ENCODE results near the gene NEIL1. TPM values are rescaled to one million over a fixed set of nuclear protein-coding genes. Genes with fewer than 3 reads are reported as not detected.
"Not testable (repeated sequence)": the region's sequence is repeated elsewhere in the genome, so short reads cannot be mapped to it uniquely, and the experiment has no call there.

Gene NEIL1
- total and polyA plus RNA-seq, 2 donors (not counting 3 experiments of a cell fraction or from before 2014, with no cell fraction given): 29.5 TPM

DNA sequence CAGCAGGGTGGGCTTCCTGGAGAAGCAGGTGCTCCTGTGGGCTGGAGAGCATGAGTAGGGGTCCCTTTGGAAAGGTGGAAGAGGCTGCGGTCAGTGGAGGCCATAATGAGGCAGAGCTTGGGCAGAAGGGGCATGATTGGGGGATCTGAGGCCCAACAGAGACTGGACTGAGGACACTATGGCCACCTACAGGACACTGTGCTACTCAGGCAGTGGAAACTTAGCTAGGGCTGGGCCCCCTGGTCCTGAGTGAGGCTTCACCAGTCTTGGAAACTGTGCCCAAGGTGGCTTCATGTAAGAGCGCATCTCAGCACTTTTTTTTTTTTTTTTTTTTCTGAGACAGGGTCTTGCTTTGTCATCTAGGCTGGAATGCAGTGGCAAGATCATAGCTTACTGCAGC, 17.3 kb upstream of the NEIL1 start:
- FAIRE-seq (no peak), DNase-seq (ENCODE audit: low read depth, low spot score) (no peak)
- no peak overlapping the region for H3K27ac ChIP-seq (ENCODE audit: insufficient read depth, low read depth, low read length)
- no peak overlapping the region for H3K9ac ChIP-seq (replicated peaks; ENCODE audit: extremely low read depth, insufficient read depth, low read length)
- no peaks in the 10 kb centered on the region for H3K27me3 ChIP-seq (ENCODE audit: control insufficient read depth in 2 of 2, insufficient read depth in 2 of 2, low read length in 2 of 2)
- no peaks in the 10 kb centered on the region for H3K36me3 ChIP-seq (ENCODE audit: control insufficient read depth in 2 of 2, extremely low read depth in 1 of 2, insufficient read depth in 2 of 2, low read length in 2 of 2)
- dilution Hi-C loops (cut with MboI; ENCODE audit: extremely low pct_ligation_motif_present, low sequenced_read_pairs) (no loop called here), intact Hi-C loops (cut with micrococcal nuclease) (no loop called here)
- H3K9me3 ChIP-seq (replicated peaks; ENCODE audit: control insufficient read depth, insufficient read depth, low read length): no peaks in the 10 kb centered on the region
- ChIA-PET POLR2A (interaction anchor here (0.6 to 0.7 kb wide), 2 partner anchors 42 to 99 kb away, joined by 4 to 6 read pairs; no protein-coding TSS in a partner anchor), CTCF (interaction anchor here (0.6 kb wide), 1 partner anchor 471 kb away, joined by 3 read pairs; no protein-coding TSS in a partner anchor)
- no peaks in the 10 kb centered on the region for H3K79me2 ChIP-seq (ENCODE audit: control insufficient read depth, insufficient read depth, low read length)
- no peak overlapping the region for H3K4me2 ChIP-seq (ENCODE audit: insufficient read depth, low read length)
- no peaks in the 10 kb centered on the region for H3K4me1 ChIP-seq (ENCODE audit: control insufficient read depth, extremely low read depth, insufficient read depth, low read length)
- TF ChIP-seq GATA2 (IDR thresholded peaks at IDR 0.05; ENCODE audit: insufficient read depth, insufficient read length, low read depth, low read length): no peak
- no peak for TF ChIP-seq FOS (IDR thresholded peaks at IDR 0.05; ENCODE audit: borderline replicate concordance, insufficient read depth, low read length)
- TF ChIP-seq MYC (IDR thresholded peaks at IDR 0.05; ENCODE audit: low read depth, low read length): no peak
- TF ChIP-seq, protein P1, sequence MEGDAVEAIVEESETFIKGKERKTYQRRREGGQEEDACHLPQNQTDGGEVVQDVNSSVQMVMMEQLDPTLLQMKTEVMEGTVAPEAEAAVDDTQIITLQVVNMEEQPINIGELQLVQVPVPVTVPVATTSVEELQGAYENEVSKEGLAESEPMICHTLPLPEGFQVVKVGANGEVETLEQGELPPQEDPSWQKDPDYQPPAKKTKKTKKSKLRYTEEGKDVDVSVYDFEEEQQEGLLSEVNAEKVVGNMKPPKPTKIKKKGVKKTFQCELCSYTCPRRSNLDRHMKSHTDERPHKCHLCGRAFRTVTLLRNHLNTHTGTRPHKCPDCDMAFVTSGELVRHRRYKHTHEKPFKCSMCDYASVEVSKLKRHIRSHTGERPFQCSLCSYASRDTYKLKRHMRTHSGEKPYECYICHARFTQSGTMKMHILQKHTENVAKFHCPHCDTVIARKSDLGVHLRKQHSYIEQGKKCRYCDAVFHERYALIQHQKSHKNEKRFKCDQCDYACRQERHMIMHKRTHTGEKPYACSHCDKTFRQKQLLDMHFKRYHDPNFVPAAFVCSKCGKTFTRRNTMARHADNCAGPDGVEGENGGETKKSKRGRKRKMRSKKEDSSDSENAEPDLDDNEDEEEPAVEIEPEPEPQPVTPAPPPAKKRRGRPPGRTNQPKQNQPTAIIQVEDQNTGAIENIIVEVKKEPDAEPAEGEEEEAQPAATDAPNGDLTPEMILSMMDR (IDR thresholded peaks at IDR 0.05; ENCODE audit: extremely low read depth in 1 of 2, insufficient read depth in 1 of 2, low read depth in 1 of 2, low read length in 2 of 2): no peak
- no peak for TF ChIP-seq JUN (IDR thresholded peaks at IDR 0.05; ENCODE audit: borderline replicate concordance, insufficient read depth, insufficient read length, low read depth)
- TF ChIP-seq EZH2 (IDR thresholded peaks at IDR 0.05; ENCODE audit: borderline replicate concordance, low read depth, low read length, severe bottlenecking): no peak
- no peak for TF ChIP-seq POLR2AphosphoS5 (IDR thresholded peaks at IDR 0.05; ENCODE audit: insufficient read depth, low read depth, low read length)
- TF ChIP-seq, protein P2, sequence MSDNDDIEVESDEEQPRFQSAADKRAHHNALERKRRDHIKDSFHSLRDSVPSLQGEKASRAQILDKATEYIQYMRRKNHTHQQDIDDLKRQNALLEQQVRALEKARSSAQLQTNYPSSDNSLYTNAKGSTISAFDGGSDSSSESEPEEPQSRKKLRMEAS (IDR thresholded peaks at IDR 0.05; ENCODE audit: insufficient read depth, insufficient read length): no peak
- TF ChIP-seq POLR2A (IDR thresholded peaks at IDR 0.05; ENCODE audit: low read depth, low read length): no peak
- H3K9me1 ChIP-seq (replicated peaks; ENCODE audit: control insufficient read depth, extremely low read depth, insufficient read depth, low read length): no peaks in the 10 kb centered on the region
- H2AFZ ChIP-seq (ENCODE audit: low read depth, low read length): no peak overlapping the region
- H4K20me1 ChIP-seq (replicated peaks; ENCODE audit: control insufficient read depth, extremely low read depth, insufficient read depth, low read length): no peaks in the 10 kb centered on the region
- BruUV-seq (replicated peaks): no TSS peak
- no peak overlapping the region for H3K4me3 ChIP-seq (replicated peaks in 1 of 3; ENCODE audit: insufficient read depth in 1 of 3, low read depth in 1 of 3, low read length in 3 of 3)

DNA sequence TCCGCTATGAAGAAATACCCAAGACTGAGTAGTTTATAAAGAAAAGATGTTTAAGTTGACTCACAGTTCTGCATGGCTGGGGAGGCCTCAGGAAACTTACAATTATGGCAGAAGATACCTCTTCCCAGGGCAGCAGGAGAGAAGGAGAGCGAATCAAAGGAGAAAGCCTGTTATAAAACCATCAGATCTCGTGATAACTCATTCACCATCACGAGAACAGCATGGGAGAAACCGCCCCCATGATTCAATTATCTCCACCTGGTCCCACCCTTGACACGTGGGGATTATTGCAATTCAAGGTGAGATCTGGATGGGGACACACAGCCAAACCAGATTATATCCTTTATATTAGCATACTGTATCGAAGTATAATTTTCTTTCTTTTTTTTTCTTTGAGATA, 14.7 kb upstream of the NEIL1 start:
- FAIRE-seq; H2AFZ ChIP-seq (ENCODE audit: low read depth, low read length); intact Hi-C loops (cut with micrococcal nuclease); H3K27ac ChIP-seq (ENCODE audit: insufficient read depth, low read depth, low read length); H3K4me2 ChIP-seq (ENCODE audit: insufficient read depth, low read length); H3K36me3 ChIP-seq (ENCODE audit: control insufficient read depth in 2 of 2, extremely low read depth in 1 of 2, insufficient read depth in 2 of 2, low read length in 2 of 2); H3K9me1 ChIP-seq (replicated peaks; ENCODE audit: control insufficient read depth, extremely low read depth, insufficient read depth, low read length); BruUV-seq (replicated peaks); H3K9ac ChIP-seq (replicated peaks; ENCODE audit: extremely low read depth, insufficient read depth, low read length); H3K4me3 ChIP-seq (replicated peaks in 1 of 3; ENCODE audit: insufficient read depth in 1 of 3, low read depth in 1 of 3, low read length in 3 of 3); POLR2A ChIA-PET; H3K79me2 ChIP-seq (ENCODE audit: control insufficient read depth, insufficient read depth, low read length); H4K20me1 ChIP-seq (replicated peaks; ENCODE audit: control insufficient read depth, extremely low read depth, insufficient read depth, low read length); CTCF ChIA-PET; dilution Hi-C loops (cut with MboI; ENCODE audit: extremely low pct_ligation_motif_present, low sequenced_read_pairs); H3K27me3 ChIP-seq (ENCODE audit: control insufficient read depth in 2 of 2, insufficient read depth in 2 of 2, low read length in 2 of 2); H3K9me3 ChIP-seq (replicated peaks; ENCODE audit: control insufficient read depth, insufficient read depth, low read length); DNase-seq (ENCODE audit: low read depth, low spot score): not testable (repeated sequence)
- peaks cover 10% of the 10 kb centered on the region for H3K4me1 ChIP-seq (ENCODE audit: control insufficient read depth, extremely low read depth, insufficient read depth, low read length)

Data from endothelial cell of umbilical vein (primary cell).